GM12878 (cell line): ENCODE measurements around the gene OR5C1. TPM values are rescaled to one million over a fixed set of nuclear protein-coding genes. Genes with fewer than 3 reads are reported as not detected.

ENCODE experiments used
- ATAC-seq: fragments of 200-7000 bp; cut with Tn5 transposase; 3 replicates; pipeline ENCODE4 v1.9.1; 2020; ENCODE audit warnings: mild to moderate bottlenecking, moderate library complexity
- BruUV-seq: library from RNA; stranded (reverse); fragments of 400-500 nt; replicated peaks from 2 replicates; lab custom pipeline; 2021; lab: Mats Ljungman, UMichigan
- CTCF ChIA-PET: fragments of 300-600 bp; sonication (Branson Sonifier 250); formaldehyde crosslinking; extraction: SDS; loops from one replicate; lab custom pipeline; 2021; ENCODE audit warnings: inconsistent platforms; lab: Yijun Ruan, JAX
- POLR2A ChIA-PET: fragments of 350-600 bp; formaldehyde crosslinking; extraction: SDS; loops from one replicate; lab custom pipeline; 2021; ENCODE audit warnings: inconsistent platforms; lab: Charles Lee
- RAD21 ChIA-PET: fragments of 300-600 bp; sonication (Branson Sonifier 250); formaldehyde crosslinking; loops from one replicate; lab custom pipeline; 2023; ENCODE audit warnings: antibody characterized with exemption; ENCODE audit not compliant: unreplicated experiment; lab: Charles Lee
- SMC1A ChIA-PET: fragments of 300-600 bp; sonication (Branson Sonifier 250); formaldehyde crosslinking; loops from one replicate; lab custom pipeline; 2023; ENCODE audit not compliant: unreplicated experiment, uncharacterized antibody; lab: Charles Lee
- DNase-seq: peaks from one replicate; pipeline ENCODE4 v3.0.0-alpha.2; 2011; ENCODE audit warnings: low read depth, low spot score
- FAIRE-seq: peaks from 3 replicates; lab custom pipeline; 2011; peaks lifted over from hg19 to GRCh38; lab: Jason Lieb, UNC
- H2AFZ ChIP-seq: 2 replicates; pipeline ENCODE4 v1.6.0; 2011; ENCODE audit warnings: low read depth, low read length, control low read depth; ENCODE audit not compliant: control insufficient read depth
- H3K27ac ChIP-seq: 2 replicates; pipeline ENCODE4 v1.5.1; 2011; ENCODE audit warnings: control low read depth; ENCODE audit not compliant: control insufficient read depth, insufficient read depth
- H3K27me3 ChIP-seq, 2 experiments: replicated peaks in 1 of 2; 2 replicates each; pipeline versions ENCODE4 v1.6.0 to v1.6.1; 2011; ENCODE audit warnings: low read length in 1 of 2; ENCODE audit not compliant: control insufficient read depth in 2 of 2, insufficient read depth in 2 of 2
- H3K36me3 ChIP-seq, 2 experiments: 2 replicates each; pipeline ENCODE4 v1.5.1; 2011; ENCODE audit warnings: low read length in 1 of 2; ENCODE audit not compliant: control insufficient read depth in 2 of 2, insufficient read depth in 2 of 2
- H3K4me1 ChIP-seq: 2 replicates; pipeline ENCODE4 v1.6.1; 2011; ENCODE audit warnings: mild to moderate bottlenecking, low read length, moderate library complexity, mixed read lengths; ENCODE audit not compliant: control insufficient read depth, insufficient read depth
- H3K4me2 ChIP-seq: 2 replicates; pipeline ENCODE4 v1.6.0; 2011; ENCODE audit warnings: control low read depth; ENCODE audit not compliant: control insufficient read depth, insufficient read depth
- H3K4me3 ChIP-seq: fragments of 200-600 bp; sonication (generic); 2 replicates; pipeline ENCODE4 v1.5.1; 2016
- H3K79me2 ChIP-seq: 2 replicates; pipeline ENCODE4 v1.6.0; 2011; ENCODE audit warnings: low read length; ENCODE audit not compliant: control insufficient read depth, insufficient read depth
- H3K9ac ChIP-seq: 2 replicates; pipeline ENCODE4 v1.8.0; 2011; ENCODE audit warnings: low read length, control low read depth, mixed read lengths; ENCODE audit not compliant: control insufficient read depth, insufficient read depth
- H3K9me3 ChIP-seq: replicated peaks from 3 replicates; pipeline ENCODE4 v1.5.1; 2011; ENCODE audit warnings: mild to moderate bottlenecking, low read length; ENCODE audit not compliant: control insufficient read depth, insufficient read depth
- H4K20me1 ChIP-seq: 2 replicates; pipeline ENCODE4 v1.6.0; 2011; ENCODE audit not compliant: control insufficient read depth, insufficient read depth
- ATF3 ChIP-seq: IDR thresholded peaks from 2 replicates; pipeline ENCODE4 v1.6.1; 2011; ENCODE audit warnings: low read depth, mild to moderate bottlenecking, low read length, moderate library complexity, borderline replicate concordance; ENCODE audit errors: extremely low read depth
- BACH1 ChIP-seq: fragments of 450-650 bp; IDR thresholded peaks from 2 replicates; pipeline ENCODE4 v1.6.1; 2017; ENCODE audit warnings: mild to moderate bottlenecking, borderline replicate concordance
- BMI1 ChIP-seq: fragments of 450-650 bp; IDR thresholded peaks from 2 replicates; pipeline ENCODE4 v1.6.1; 2016; ENCODE audit warnings: mild to moderate bottlenecking, moderate library complexity, borderline replicate concordance
- CREB1 ChIP-seq: IDR thresholded peaks from 2 replicates; pipeline ENCODE4 v1.6.1; 2012; ENCODE audit warnings: low read depth, mild to moderate bottlenecking, inconsistent platforms
- FOXK2 ChIP-seq: fragments of 450-650 bp; IDR thresholded peaks from 2 replicates; pipeline ENCODE4 v1.6.1; 2017; ENCODE audit warnings: mild to moderate bottlenecking, moderate library complexity
- HCFC1 ChIP-seq: fragments of 150-350 bp; IDR thresholded peaks from 2 replicates; pipeline ENCODE4 v1.6.1; 2014; ENCODE audit warnings: low read length
- HSF1 ChIP-seq: fragments of 150-350 bp; IDR thresholded peaks from 2 replicates; pipeline ENCODE4 v1.6.1; 2014; ENCODE audit warnings: mild to moderate bottlenecking, low read depth, low read length
- IRF3 ChIP-seq: fragments of 450-650 bp; IDR thresholded peaks from 2 replicates; pipeline ENCODE4 v1.6.1; 2014; ENCODE audit warnings: mild to moderate bottlenecking
- JUNB ChIP-seq: IDR thresholded peaks from 2 replicates; pipeline ENCODE4 v1.6.1; 2016; ENCODE audit warnings: antibody characterized with exemption, mild to moderate bottlenecking
- MYB ChIP-seq: fragments of 150-350 bp; IDR thresholded peaks from 2 replicates; pipeline ENCODE4 v1.6.1; 2014; ENCODE audit warnings: mild to moderate bottlenecking, low read depth, low read length, borderline replicate concordance
- PAX5 ChIP-seq: IDR thresholded peaks from 2 replicates; pipeline ENCODE4 v1.6.1; 2011; ENCODE audit warnings: low read depth, low read length, borderline replicate concordance
- POLR2AphosphoS5 ChIP-seq: IDR thresholded peaks from 2 replicates; pipeline ENCODE4 v1.6.1; 2011; ENCODE audit warnings: mild to moderate bottlenecking, low read length, inconsistent platforms
- SMAD1 ChIP-seq: fragments of 450-650 bp; IDR thresholded peaks from 2 replicates; pipeline ENCODE4 v1.6.1; 2018; ENCODE audit warnings: mild to moderate bottlenecking, low read depth; ENCODE audit not compliant: partially characterized antibody
- SMARCA5 ChIP-seq: fragments of 450-650 bp; IDR thresholded peaks from 2 replicates; pipeline ENCODE4 v1.6.1; 2017; ENCODE audit warnings: mild to moderate bottlenecking
- ZZZ3 ChIP-seq: IDR thresholded peaks from 2 replicates; pipeline ENCODE4 v1.6.1; 2011; ENCODE audit warnings: low read depth; ENCODE audit not compliant: control insufficient read depth, insufficient read length
- WGBS: methylation state at CpG from one replicate; pipeline ENCODE4 v1.1.6; 2016; ENCODE audit warnings: low lambda C conversion rate; ENCODE audit not compliant: insufficient replicate concordance, insufficient coverage; ENCODE audit errors: missing lambda C conversion rate; 5-methylcytosine and 5-hydroxymethylcytosine counted together
- in situ Hi-C: fragments of 300-500 bp; cut with MboI; formaldehyde crosslinking; loops from 9 replicates; pipeline ENCODE4 v1.14.3; 2018; ENCODE audit warnings: mixed read lengths
- intact Hi-C: fragments of 100-400 bp; cut with micrococcal nuclease; formaldehyde crosslinking; loops from one replicate; pipeline ENCODE4 v1.14.2; 2022; ENCODE audit not compliant: unreplicated experiment
- polyA plus RNA-seq, 11 experiments: library from polyadenylated mRNA; depleted of rRNA in 4 of 11; unstranded in 6 of 11; stranded (reverse) in 5 of 11; fragments of >200 nt; fragmentation: Nextera tagmentation in 4 of 11; fragmentation: Illumina TruSeq in 1 of 11; extraction: Ambion mirVana in 4 of 11; extraction: Trizol in 1 of 11; gene quantifications; 1 replicate in 1 of 11; 2 replicates in 10 of 11; pipeline versions ENCODE4 v1.2.1 to v1.2.3, GENCODE V29; 2011 to 2016; ENCODE audit warnings: inconsistent platforms in 2 of 11, missing spikeins in 2 of 11, low read depth in 1 of 11
- total RNA-seq, 4 experiments: library from RNA; depleted of rRNA in 3 of 4; stranded (reverse); fragments of >200 nt in 3 of 4; fragmentation: Illumina TruSeq in 1 of 4; extraction: Trizol in 1 of 4; gene quantifications; 2 replicates each; pipeline versions ENCODE4 v1.2.1 to v1.2.3, GENCODE V29; 2013 to 2021

OR5C1 gene
- total and polyA plus RNA-seq, 10 of the 15 experiments (the other 5 are each of a cell fraction or from before 2014, with no cell fraction given): not detected

GRCh38 chr9:122815544-122815943 is 26.8 kb downstream of the OR5C1 start:
- H3K9ac ChIP-seq: no peak overlapping the region
- H3K79me2 ChIP-seq: no peaks in the 10 kb centered on the region
- H3K4me1 ChIP-seq: no peaks in the 10 kb centered on the region
- H3K27ac ChIP-seq: no peak overlapping the region
- ChIA-PET SMC1A (no interaction called here), CTCF (no interaction called here), POLR2A (no interaction called here), RAD21 (no interaction called here)
- no TSS peak for BruUV-seq
- no peak overlapping the region for H3K4me2 ChIP-seq
- FAIRE-seq: no peak
- no peaks in the 10 kb centered on the region for H3K27me3 ChIP-seq
- H3K4me3 ChIP-seq: no peak overlapping the region
- no peak for DNase-seq
- no peak overlapping the region for H2AFZ ChIP-seq
- intact Hi-C loops (no loop called here), in situ Hi-C loops (loop anchor here (10.0 kb wide), 1 partner anchor 721 kb away; the partner anchor contains the start of gene TTLL11)
- TF ChIP-seq SMARCA5 (no peak), PAX5 (no peak), MYB (no peak), HCFC1 (no peak)
- H3K36me3 ChIP-seq: peaks cover 7 to 9% of the 10 kb centered on the region in 2 experiments; a peak in 3 of 4 replicates
- no peak for ATAC-seq
- H3K9me3 ChIP-seq: no peaks in the 10 kb centered on the region
- no peaks in the 10 kb centered on the region for H4K20me1 ChIP-seq

- SMC1A ChIA-PET: no interaction called here
- no peak for DNase-seq
- no peaks in the 10 kb centered on the region for H3K27me3 ChIP-seq
- POLR2A ChIA-PET: no interaction called here
- in situ Hi-C loops: loop anchor here (10.0 kb wide), 1 partner anchor 722 kb away; the partner anchor contains the start of gene TTLL11
- ATAC-seq: no peak
- intact Hi-C loops: no loop called here
- no peak for TF ChIP-seq BMI1
- TF ChIP-seq CREB1: no peak
- no peak for TF ChIP-seq HSF1
- no peak for TF ChIP-seq BACH1
- TF ChIP-seq POLR2AphosphoS5: no peak
- no peak for TF ChIP-seq ATF3
- no peak for TF ChIP-seq FOXK2
- TF ChIP-seq SMAD1: no peak
- TF ChIP-seq IRF3: no peak
- TF ChIP-seq JUNB: no peak
- no peak for TF ChIP-seq ZZZ3
- H4K20me1 ChIP-seq: no peaks in the 10 kb centered on the region
- no peaks in the 10 kb centered on the region for H3K4me1 ChIP-seq
- RAD21 ChIA-PET: no interaction called here
- no peak overlapping the region for H3K4me2 ChIP-seq
- H3K9me3 ChIP-seq: no peaks in the 10 kb centered on the region
- no peak overlapping the region for H2AFZ ChIP-seq
- H3K4me3 ChIP-seq: no peak overlapping the region
- no peaks in the 10 kb centered on the region for H3K79me2 ChIP-seq
- no peak overlapping the region for H3K27ac ChIP-seq
- peaks cover 7 to 9% of the 10 kb centered on the region in 2 experiments; a peak in 3 of 4 replicates for H3K36me3 ChIP-seq
- 81% methylated on average over 17 of the region's 17 CpGs for WGBS
- no peak for FAIRE-seq
- BruUV-seq: no TSS peak
- CTCF ChIA-PET: interaction anchor here (1.5 kb wide), 1 partner anchor 352 kb away, joined by 4 read pairs; no protein-coding TSS in a partner anchor
- no peak overlapping the region for H3K9ac ChIP-seq
These were observed 27.6 kb downstream of the OR5C1 start for GRCh38 chr9:122816163-122816867.
